Measurements from ENCODE around the gene DNAJC13. TPM values are rescaled to one million over a fixed set of nuclear protein-coding genes. Genes with fewer than 3 reads are reported as not detected.

The DNAJC13 gene
- total RNA-seq, 1 experiment from 2014 or later, result 72.4 TPM

DNA sequence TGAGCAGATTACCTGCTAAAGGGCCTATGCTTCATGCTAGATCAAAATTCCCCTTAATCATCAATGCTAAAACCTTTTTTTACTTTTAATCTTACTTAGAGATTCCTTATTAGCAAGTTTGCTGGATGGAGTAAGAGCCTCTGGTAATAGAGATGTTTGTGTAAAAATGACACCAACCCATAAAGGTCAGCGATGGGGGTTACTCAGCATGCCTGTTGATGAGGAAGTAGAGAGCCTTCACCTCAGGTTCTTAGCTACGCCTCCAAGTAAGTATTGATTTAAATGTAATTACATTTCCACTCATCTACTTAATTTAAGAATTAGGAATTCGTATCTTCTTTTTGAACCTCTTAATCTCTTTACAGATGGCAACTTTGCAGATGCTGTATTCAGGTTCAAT, 38.8 kb downstream of the DNAJC13 start:
- Mint-ChIP-seq H3K27ac (ENCODE audit: unreplicated experiment) (no peak overlapping the region), H3K36me3 (ENCODE audit: insufficient read depth, unreplicated experiment) (peaks cover 52% of the 10 kb centered on the region), H3K4me3 (ENCODE audit: low read depth, unreplicated experiment) (no peak overlapping the region), H3K27me3 (ENCODE audit: unreplicated experiment) (no peaks in the 10 kb centered on the region), H3K4me1 (ENCODE audit: low read depth, unreplicated experiment) (no peaks in the 10 kb centered on the region), H3K9me3 (ENCODE audit: low read depth, unreplicated experiment) (no peaks in the 10 kb centered on the region)
- no peak for DNase-seq
- CTCF ChIA-PET, result no interaction called here
- TF ChIP-seq, protein P1, sequence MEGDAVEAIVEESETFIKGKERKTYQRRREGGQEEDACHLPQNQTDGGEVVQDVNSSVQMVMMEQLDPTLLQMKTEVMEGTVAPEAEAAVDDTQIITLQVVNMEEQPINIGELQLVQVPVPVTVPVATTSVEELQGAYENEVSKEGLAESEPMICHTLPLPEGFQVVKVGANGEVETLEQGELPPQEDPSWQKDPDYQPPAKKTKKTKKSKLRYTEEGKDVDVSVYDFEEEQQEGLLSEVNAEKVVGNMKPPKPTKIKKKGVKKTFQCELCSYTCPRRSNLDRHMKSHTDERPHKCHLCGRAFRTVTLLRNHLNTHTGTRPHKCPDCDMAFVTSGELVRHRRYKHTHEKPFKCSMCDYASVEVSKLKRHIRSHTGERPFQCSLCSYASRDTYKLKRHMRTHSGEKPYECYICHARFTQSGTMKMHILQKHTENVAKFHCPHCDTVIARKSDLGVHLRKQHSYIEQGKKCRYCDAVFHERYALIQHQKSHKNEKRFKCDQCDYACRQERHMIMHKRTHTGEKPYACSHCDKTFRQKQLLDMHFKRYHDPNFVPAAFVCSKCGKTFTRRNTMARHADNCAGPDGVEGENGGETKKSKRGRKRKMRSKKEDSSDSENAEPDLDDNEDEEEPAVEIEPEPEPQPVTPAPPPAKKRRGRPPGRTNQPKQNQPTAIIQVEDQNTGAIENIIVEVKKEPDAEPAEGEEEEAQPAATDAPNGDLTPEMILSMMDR (IDR thresholded peaks at IDR 0.05; ENCODE audit: unreplicated experiment), result no peak
- intact Hi-C loops (cut with micrococcal nuclease; ENCODE audit: unreplicated experiment), result no loop called here
- BruUV-seq (replicated peaks), result no TSS peak

DNA sequence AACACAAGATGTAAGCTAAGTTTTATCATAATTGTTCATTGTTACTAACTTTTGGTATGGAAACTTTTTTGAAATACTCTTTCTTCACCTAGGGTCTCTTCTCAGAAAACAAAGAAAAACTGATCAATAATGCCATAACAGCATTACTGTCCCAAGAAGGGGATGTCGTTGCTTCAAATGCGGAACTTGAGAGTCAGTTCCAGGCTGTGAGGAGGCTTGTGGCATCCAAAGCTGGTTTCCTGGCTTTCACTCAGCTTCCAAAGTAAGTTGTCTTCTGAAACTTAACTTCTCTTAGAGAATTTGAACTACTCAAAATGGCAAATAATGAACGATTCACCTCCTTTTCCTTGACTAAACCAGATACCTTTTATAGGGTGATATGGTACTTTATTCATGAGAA, 39.3 kb downstream of the DNAJC13 start:
- no peaks in the 10 kb centered on the region for H3K9me3 Mint-ChIP-seq (ENCODE audit: low read depth, unreplicated experiment)
- no peak overlapping the region for H3K4me3 Mint-ChIP-seq (ENCODE audit: low read depth, unreplicated experiment)
- CTCF ChIA-PET, result no interaction called here
- no peaks in the 10 kb centered on the region for H3K4me1 Mint-ChIP-seq (ENCODE audit: low read depth, unreplicated experiment)
- TF ChIP-seq, protein P1 (IDR thresholded peaks at IDR 0.05; ENCODE audit: unreplicated experiment), result no peak
- peaks cover 52% of the 10 kb centered on the region for H3K36me3 Mint-ChIP-seq (ENCODE audit: insufficient read depth, unreplicated experiment)
- no TSS peak for BruUV-seq (replicated peaks)
- no peak for DNase-seq
- no peak overlapping the region for H3K27ac Mint-ChIP-seq (ENCODE audit: unreplicated experiment)
- H3K27me3 Mint-ChIP-seq (ENCODE audit: unreplicated experiment), result no peaks in the 10 kb centered on the region
- intact Hi-C loops (cut with micrococcal nuclease; ENCODE audit: unreplicated experiment), result no loop called here

DNA sequence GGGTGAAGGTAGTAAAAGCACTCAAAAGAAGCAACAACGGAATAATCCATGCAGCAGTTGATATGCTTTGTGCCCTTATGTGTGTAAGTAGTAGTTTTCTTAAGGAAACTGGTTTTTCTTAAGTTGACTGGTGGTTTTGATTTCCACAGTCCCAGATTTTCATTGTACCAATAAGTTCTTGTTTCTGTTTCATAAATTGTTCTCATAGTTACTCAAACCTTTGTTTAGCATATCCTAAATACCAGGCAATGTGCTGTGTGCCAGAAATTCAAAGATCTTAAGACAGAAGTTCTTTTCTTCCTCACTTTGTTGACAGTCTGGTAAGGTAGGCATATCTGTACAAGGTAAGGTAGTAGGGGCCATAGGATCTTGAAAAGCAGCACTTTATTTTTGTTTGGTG, 40.0 kb downstream of the DNAJC13 start:
- no peak overlapping the region for H3K4me3 Mint-ChIP-seq (ENCODE audit: low read depth, unreplicated experiment)
- no peaks in the 10 kb centered on the region for H3K9me3 Mint-ChIP-seq (ENCODE audit: low read depth, unreplicated experiment)
- CTCF ChIA-PET, result no interaction called here
- H3K36me3 Mint-ChIP-seq (ENCODE audit: insufficient read depth, unreplicated experiment), result peaks cover 51% of the 10 kb centered on the region
- DNase-seq, result no peak
- TF ChIP-seq, protein P1 (IDR thresholded peaks at IDR 0.05; ENCODE audit: unreplicated experiment), result no peak
- no peaks in the 10 kb centered on the region for H3K27me3 Mint-ChIP-seq (ENCODE audit: unreplicated experiment)
- H3K27ac Mint-ChIP-seq (ENCODE audit: unreplicated experiment), result no peak overlapping the region
- BruUV-seq (replicated peaks), result no TSS peak
- intact Hi-C loops (cut with micrococcal nuclease; ENCODE audit: unreplicated experiment), result no loop called here
- no peaks in the 10 kb centered on the region for H3K4me1 Mint-ChIP-seq (ENCODE audit: low read depth, unreplicated experiment)

DNA sequence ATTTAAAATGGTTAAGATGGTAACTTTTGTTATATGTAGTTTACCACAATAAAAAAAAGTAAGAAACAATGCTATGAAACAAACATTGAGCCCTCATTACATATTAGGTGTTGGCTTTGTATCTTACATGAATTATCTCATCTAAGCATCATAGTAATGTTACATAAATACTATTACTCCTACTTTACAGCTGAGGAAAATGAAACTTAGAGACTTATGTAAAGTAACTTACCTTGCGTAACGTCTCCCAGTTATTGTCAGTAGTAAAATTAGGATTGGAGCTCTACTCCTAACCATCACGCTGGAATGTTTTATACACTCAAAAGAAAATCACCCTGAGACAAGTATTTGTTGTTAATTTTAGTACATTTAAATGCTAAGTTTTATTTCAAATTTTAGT, 42.2 kb downstream of the DNAJC13 start:
- intact Hi-C loops (cut with micrococcal nuclease; ENCODE audit: unreplicated experiment), result no loop called here

More for the DNA sequence above, 42.2 kb downstream of the DNAJC13 start:
- Mint-ChIP-seq H3K4me3 (ENCODE audit: low read depth, unreplicated experiment) (no peak overlapping the region), H3K27me3 (ENCODE audit: unreplicated experiment) (no peaks in the 10 kb centered on the region), H3K9me3 (ENCODE audit: low read depth, unreplicated experiment) (no peaks in the 10 kb centered on the region), H3K36me3 (ENCODE audit: insufficient read depth, unreplicated experiment) (peaks cover 43% of the 10 kb centered on the region), H3K4me1 (ENCODE audit: low read depth, unreplicated experiment) (no peaks in the 10 kb centered on the region), H3K27ac (ENCODE audit: unreplicated experiment) (no peak overlapping the region)
- no peak for DNase-seq
- BruUV-seq (replicated peaks), result no TSS peak
- TF ChIP-seq, protein P1 (IDR thresholded peaks at IDR 0.05; ENCODE audit: unreplicated experiment), result no peak
- CTCF ChIA-PET, result interaction anchor here (0.7 kb wide), 1 partner anchor 1280 kb away, joined by 4 read pairs; no protein-coding TSS in a partner anchor
